NCI-H345 treated with DMSO at 0.1 percent for 48 hours (cell line): ENCODE results near the gene ARHGAP29.

ENCODE experiments used
- DNase-seq: peaks from one replicate; lab custom pipeline; 2025; ENCODE audit not compliant: unreplicated experiment; lab: John Stamatoyannopoulos, UW

ARHGAP29 gene

DNA sequence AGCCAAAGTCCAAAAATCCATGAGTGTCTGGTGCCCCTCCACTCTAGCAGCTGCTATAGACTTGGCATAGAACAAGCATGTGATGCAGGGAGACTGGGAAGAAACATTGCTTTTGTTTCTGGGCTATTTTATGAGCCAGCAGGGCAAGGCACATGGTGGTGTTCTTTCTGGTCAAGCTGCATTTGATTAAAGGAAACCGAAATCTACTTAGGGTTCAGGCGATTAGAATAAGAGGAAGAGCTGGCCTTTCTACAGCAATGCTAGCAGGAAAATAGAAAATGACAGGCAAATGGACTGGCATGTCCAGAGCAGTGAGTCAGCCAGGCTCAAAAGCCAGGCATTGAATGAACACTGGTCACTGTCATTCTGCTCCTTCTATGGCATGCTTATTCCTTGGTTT lies 28.5 kb upstream of the ARHGAP29 start:
- DNase-seq: no peak

DNA sequence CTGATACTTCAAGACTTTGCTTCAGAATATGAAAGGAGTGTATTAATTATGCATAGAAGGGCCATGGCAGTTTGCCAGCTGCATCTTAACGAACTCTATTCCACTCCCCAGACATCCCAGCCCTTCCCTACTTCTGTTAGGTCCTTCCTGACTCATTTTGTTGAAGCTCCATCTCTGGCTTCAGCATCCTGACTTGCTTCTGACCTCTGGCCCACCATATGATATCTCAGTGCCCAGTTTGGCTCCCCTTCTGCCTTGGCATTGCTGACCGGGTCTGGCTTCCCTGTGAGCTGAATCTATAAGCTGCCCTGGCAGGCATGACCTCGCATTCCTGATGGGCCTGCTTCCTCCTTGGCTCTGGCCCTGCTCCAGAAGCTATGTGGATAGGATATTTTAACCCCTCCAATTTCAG lies 27.6 kb upstream of the ARHGAP29 start:
- DNase-seq: no peak

DNA sequence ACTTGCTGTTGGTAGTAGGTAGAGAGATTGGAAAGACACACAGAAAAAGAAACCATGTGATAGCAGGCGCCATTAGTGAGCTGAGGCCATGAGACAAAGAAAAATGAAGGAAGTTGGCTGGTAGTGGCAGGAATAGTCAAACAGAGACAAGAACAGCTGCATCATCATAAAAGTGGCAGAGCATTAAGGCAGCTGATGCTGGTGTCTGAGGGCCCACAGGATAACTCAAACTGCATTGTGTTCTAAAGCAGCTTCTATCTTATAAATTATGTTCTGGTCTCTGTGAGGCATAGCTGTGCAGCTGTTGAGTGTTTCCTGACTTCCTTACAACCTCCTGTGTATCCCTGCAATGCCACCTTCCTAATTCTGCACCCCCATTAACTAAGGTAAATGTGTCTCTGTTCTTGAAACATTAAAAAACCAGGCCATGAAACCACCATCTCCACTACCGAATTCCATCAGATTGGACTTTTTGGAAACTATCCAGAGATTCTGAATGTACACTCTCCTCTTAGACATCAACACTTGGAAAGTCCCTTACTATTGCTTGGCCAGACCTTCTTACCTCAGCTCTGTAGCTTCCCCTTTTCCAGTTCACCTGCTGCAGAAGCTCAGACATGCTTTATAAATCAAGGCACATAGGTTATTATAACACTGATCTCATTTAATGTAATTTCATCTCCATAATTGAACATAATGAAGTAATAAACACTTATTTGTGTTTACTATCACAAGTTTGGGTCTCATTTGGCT lies 23.4 kb upstream of the ARHGAP29 start:
- no peak for DNase-seq

DNA sequence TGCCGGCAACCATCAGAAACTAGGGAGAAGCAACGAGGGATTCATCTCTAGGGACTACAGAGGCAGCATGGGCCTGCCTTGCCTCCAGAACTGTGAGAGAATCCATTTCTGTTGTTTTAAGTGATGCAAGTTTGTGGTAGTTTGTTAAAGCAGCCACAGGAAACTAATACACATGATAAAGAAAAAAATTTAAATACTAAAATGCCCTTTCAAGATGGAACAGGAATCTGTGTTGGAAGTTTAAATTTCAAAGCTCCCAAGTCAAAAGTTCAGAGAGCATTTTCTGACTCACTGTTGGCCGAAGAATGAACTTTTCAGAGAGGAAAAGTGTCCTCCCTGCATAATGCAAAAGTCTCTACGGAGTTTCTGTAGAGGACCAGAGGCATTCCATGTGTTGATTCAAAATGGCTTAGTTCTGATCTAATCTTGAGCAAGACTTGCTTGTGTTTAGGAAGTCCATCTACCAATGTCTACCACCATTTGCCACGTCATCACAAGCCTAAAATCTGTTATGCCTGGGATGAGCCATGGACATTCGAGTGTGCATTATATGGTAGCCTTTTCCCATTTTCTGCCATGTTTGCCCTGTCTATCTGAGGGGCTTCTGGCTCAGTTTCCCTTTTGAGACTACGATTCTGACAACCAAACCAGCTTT lies 22.4 kb upstream of the ARHGAP29 start:
- no peak for DNase-seq

DNA sequence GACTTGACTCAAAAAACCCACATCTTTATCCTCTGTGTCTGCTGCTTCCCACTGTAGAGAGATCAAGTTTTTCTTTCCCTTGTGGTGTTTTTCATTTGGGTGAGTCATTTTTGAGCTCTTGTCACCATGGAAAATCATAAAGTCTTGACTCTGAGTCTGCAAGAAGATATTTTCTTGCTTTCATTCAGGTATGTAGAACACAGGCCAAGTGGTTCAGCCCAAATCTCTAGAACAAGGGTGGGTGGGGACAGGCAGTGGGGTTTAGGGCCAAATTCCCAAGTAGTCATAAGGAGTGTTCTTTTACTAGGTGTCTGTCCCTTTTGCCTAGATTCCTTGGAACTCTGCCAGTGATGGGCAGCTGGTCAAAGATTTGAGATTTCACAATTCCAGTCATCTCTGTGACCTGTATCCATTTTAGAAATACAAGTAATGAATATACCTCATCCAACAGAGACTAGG lies 21.5 kb upstream of the ARHGAP29 start:
- DNase-seq: no peak

DNA sequence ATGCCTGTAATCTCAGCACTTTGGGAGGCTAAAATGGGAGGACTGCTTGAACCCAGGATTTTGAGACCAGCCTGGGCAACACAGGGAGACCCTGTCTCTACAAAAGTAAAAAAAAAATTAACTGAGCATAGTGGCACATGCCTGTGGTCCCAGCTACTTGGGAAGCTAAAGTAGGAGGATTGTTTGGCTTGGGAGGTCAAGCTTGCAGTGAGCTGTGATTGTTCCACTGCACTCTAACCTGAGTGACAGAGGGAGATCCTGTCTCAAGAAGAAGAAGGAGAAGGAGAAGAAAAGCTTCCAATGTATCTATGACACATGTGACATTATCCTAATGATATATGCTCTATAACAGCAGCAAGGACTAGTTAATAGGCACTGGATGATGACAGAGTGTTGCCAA lies 20.1 kb upstream of the ARHGAP29 start:
- no peak for DNase-seq

DNA sequence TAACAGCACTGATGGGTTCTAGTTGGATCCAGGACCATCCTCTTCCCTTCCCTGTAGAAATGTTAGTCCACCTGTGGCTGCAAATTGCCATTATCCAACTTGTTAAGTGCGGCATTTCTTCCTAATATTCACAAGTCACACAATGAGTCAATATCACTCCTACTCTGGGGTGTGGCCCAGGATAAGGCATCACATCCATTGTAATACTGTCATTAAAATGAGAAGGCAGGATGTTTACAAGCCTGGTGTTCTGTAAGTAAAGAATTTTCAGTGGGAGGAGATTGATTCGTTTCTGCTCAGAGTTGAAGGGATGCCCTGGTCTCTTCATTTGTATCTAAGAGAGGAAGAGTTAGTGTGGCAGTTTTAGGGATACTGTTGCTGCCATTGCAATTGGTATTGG lies 18.1 kb upstream of the ARHGAP29 start:
- no peak for DNase-seq

DNA sequence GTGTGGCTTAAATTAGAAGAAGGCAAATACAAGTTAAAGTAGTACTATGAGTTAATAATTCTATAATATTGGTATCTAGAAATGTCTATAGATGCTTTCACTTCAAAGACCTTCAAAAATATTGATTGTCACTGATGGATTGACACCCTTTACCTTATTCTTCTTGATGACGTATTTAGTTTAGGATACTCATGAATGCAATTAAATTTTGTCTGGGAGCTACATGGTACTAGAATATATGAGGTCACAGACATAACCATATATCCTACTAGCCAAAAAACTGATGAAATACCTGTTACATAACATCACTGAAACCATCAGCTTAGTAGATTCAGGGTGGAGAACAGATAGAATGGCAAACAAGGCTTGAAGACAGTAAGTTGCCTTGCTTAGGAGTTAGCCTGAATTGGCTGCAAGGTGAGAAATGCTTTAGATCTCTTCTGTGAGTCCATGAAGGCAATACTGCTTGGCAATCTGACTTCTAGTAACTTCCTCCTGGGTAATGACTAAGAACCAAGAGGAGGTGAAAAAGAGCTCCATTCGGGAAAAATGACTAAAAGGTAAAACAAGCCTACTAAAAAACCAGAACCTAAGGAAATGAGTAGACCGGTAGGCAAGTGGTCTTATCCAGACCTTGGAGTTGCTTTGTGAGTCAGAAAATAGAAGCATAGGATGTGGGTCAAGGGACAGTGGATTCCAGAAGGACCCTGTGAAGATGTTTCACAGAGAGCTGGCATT lies 16.9 kb upstream of the ARHGAP29 start:
- DNase-seq: no peak

DNA sequence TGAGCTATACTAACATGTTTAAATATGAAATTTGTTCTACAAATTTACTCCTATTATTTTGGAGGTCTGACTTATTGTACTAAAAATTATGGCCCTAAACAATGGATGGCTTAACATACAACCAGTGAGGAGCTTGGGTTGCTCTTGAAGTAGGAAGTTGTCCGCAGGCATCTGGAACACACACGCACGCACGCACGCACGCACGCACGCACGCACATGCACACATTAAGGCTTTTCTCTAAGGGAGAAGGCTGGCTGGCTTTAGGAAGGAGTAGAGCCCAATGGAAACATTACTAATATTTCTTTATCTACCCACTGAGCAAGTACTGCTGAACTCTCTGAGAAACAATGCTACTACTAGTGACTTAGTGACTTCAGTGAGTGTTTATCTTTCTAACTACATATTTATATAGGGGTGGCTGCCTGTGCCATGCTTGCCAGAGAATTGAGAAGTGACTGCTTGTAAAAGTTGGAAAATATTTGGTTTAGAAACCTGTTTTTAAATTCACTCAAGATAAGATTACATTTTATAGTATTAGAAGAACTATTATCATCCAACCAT lies 16.2 kb upstream of the ARHGAP29 start:
- no peak for DNase-seq

DNA sequence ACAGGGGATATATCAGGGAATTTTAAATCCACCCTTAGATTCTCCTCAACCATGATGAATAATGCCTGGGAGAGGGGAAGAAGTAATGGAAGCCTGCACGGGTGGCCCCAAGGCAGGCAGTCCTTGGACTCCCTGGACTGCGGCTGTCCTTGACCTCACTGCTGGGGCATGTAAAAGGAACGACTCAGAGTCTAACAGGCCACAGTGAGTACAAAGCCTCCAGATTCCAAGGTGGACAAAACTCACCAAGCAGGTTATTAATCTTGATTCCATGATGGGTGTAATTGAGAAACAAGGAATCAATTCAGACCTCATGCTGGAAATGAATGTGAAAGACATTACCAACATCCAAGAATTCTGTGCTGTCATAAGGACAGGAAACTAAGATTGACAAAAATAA lies 13.0 kb upstream of the ARHGAP29 start:
- no peak for DNase-seq

DNA sequence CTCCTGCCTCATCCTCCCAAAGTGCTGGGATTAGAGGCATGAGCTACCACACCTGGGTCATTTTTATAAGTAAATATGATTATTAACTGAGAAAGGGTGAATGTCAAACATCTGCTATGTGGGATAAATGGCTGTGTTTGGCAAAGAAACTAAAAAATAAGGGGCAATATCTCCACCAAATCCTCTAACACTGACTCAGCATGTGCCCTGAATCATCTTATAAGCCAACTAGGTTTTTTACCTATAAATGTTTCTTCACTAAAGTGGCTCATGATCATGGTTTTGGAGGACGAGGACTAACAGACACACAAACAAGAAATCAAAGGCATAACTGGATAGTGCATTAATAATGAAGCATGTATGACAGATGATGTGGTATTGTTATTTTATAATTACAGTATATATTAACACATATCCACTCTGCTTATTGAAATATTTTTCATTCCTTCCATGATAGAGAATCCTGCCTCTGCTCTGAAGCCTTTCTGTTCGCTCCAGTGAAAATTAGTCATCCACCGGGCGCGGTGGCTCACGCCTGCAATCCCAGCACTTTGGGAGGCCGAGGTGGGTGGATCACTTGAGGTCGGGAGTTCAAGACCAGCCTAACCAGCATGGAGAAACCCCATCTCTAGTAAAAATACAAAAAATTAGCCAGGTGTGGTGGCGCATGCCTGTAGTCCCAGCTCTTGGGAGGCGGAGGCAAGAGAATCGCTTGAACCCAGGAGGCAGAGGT lies 11.7 kb upstream of the ARHGAP29 start:
- no peak for DNase-seq

DNA sequence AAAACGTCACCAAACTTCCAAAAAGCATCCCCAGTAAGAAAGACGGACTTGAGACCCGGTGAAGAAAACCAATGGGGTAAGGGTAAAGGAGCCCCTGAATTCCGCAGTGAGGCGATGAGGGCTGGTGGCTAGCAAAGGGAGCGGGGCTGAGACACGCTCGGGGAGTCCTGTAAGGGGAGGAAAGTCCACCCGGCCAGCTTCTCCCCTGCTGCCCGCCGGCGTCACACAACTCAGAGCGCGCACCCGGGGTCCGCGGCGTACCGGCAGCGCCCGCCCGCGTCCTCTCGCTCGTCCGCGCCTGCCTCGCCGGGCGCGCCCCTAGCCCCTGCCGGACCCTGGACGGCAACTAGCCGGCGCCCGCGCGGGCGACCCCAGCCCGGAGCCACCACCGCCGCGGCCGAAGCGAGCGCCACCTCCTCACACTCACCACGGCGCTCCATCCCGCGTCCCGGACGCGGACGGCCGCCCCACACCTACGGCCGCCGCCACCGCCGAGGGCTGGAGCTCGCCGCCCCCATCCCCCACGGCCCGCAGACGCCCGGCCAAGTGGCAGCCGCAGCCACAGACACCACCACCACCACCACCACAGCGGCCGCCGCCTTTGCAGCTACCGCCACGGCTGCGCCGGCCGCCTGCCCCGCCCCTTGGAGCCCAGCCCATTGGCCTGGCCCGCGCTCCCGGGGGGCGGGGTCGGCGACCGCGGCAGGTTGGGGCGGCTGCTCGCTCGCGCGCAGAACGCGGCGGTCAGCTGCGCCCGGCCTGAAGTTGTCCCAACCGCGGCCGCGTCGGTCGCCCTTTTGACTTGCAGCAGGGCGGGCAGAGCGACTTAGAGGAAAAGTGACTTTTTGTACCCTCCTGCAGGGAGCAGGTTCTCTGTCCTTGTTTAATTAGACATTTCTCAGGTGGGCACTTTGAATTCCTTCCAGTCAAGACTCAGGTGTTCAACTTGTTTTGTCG lies 10.0 kb upstream of the ARHGAP29 start:
- DNase-seq: peak; percentile 64

DNA sequence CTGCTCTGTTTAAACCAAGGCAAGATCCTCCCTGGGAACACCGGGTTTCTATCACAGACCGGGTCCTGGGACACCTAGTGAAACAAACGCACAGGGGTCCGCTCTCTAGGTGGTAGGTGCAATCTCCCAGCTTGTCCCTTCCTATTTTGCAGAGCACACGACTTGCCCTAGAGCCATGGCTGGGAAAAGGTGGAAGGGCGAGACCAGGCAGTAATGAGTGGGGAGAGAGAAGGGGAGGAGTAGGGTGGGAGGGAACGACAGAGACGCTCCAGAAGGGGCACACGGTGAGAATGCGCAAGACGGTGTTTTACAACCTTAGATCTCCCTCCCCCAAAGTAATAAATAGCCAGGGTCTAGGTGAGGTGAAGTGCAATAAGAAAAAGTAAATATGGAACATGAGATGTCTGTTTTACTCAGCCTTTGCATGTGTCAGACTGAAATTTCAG lies 9.3 kb upstream of the ARHGAP29 start:
- DNase-seq: no peak

DNA sequence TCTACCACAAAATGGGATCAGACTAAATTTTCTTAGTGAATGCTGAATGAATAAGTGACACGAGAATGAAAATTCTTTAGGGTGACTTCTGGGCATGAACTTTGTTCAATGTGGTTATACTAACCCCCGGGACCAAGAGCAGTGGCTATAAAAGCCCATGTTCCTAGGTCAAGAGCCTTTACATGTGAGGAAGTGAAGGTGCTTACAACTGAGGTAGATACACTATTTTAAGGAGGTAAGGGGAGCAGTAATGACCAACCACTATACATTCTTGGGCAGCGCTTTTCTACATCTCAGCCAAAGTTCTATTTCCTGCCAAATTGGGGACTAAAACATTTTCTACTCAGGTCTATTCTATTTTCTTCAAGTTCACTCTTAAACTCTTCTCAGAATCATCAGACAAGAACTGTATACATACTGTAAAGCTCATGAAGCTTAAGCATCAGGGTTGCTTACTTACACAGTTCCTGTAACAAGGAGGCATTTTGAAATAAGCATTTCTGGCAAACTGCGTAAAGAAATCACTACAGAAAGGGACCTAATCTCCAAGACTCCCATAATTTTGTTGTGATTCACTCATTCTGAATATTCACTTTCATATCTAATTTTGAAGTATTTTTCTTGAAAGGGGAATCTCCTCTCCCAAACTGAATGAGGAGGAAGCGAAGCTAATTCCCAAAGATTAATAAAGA lies 8.5 kb upstream of the ARHGAP29 start:
- DNase-seq: no peak

DNA sequence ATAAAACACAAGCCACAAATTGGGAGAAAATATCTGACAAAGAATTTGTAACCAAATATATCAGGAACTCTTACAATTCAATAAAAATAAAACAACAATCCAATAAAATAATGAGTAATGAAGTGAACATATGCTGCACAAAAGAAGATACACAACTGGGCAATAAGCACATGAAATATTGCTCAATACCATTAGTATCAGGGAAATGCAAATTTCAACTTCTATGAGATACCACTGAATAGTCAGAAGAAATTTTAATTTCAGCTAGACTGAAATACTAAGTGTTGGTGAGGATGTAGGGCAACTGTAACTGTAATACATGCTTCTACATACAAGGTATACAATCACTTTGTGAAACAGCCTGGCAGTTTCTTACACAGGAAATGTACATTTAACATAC lies 7.4 kb upstream of the ARHGAP29 start:
- no peak for DNase-seq

DNA sequence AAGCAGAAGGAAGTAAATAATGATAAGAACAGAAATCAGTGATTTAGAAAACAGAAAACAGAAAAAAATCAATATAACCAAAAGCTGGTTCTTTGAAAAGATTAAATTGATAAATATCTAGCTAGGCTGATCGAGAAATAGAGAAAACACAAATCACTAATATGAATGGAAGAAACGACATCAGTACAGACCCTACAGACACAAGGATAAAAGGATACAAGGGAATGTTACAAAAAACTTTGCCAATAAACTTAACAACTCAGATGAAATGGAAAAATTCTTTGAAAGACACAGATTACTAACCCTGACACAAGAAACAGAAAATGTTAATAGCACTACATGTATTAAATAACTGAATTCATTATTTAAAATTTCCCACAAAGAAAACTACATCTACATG lies 6.3 kb upstream of the ARHGAP29 start:
- no peak for DNase-seq

DNA sequence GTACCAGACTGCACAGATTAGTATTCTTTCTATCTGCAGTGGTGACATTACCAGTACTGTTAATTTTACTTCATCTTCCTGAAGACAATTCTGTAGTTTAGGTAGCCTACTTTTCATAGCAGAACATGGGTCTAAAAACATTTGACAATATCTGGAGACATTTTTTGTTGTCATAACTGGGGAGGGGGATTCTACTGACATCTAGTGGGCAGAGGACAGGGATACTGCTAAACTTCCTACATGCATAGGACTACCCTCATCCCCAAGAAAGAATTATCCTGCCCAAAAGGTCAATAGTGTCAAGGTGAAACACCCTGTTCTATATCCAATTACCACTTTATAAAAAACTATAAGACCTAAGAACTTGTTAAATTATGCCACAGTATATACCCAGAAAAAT lies 3.4 kb upstream of the ARHGAP29 start:
- DNase-seq: peak; percentile 40

DNA sequence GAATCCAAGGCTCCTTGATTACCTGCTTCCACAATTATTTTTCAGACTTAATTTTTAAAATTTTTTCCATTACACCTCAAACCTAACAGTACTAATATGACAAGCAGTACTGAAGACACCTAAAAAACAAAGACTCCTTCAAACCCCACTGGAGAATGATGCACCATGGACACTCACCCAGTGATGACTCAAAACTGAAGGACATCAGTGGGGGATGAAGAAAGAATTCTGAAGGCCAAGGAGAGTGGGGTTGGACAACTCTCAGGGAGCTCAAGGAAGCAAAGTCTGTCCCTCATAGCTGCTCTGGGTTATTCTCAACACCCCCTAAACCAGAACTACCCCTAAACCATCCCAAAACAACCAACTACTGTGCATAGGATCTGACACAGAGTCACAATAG lies 2.4 kb upstream of the ARHGAP29 start:
- no peak for DNase-seq

DNA sequence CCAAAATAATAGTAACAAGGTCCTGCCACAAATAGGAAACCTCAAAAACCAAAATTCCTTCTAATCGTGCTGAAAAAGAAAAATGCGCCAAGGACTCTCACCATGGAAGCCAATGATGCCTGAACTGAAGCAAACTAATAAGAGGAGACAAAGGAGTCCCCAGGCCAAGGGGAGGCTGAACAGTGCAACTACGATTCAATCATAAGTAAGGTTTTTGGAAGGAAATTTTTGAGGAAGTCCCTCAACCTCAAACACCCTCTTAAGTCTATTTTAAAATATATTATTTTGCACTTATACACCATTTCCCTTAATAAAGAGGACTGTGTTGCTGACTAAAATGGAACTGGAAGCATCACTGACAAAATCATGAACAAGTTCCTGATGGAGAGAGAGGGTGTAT lies 1.7 kb upstream of the ARHGAP29 start:
- no peak for DNase-seq
